Endothelial cell of umbilical vein (primary cell): ENCODE data around the gene TRIM3. TPM values are rescaled to one million over a fixed set of nuclear protein-coding genes. Genes with fewer than 3 reads are reported as not detected.

ENCODE experiments used
- BruUV-seq: library from RNA; stranded (reverse); fragments of 400-500 nt; replicated peaks from 2 replicates; lab custom pipeline; 2021; lab: Mats Ljungman, UMichigan
- CTCF ChIA-PET: fragments of 300-600, 350-600 bp; sonication (Branson Sonifier 250); formaldehyde crosslinking; loops from one replicate; lab custom pipeline; 2021; ENCODE audit warnings: antibody characterized with exemption, inconsistent platforms; lab: Charles Lee
- POLR2A ChIA-PET: fragments of 300-600, 350-600 bp; sonication (Branson Sonifier 250); formaldehyde crosslinking; loops from one replicate; lab custom pipeline; 2021; ENCODE audit warnings: antibody characterized with exemption, inconsistent platforms; lab: Charles Lee
- DNase-seq: peaks from one replicate; pipeline ENCODE4 v3.0.0-alpha.2; 2011; ENCODE audit warnings: low read depth, low spot score
- FAIRE-seq: peaks from 2 replicates; lab custom pipeline; 2011; peaks lifted over from hg19 to GRCh38; lab: Jason Lieb, UNC
- H2AFZ ChIP-seq: 2 replicates; pipeline ENCODE4 v1.6.0; 2012; ENCODE audit warnings: low read depth, low read length, control low read depth, inconsistent platforms
- H3K27ac ChIP-seq: 2 replicates; pipeline ENCODE4 v1.5.1; 2011; ENCODE audit warnings: low read depth, mild to moderate bottlenecking, control low read depth, low read length, moderate library complexity; ENCODE audit not compliant: insufficient read depth
- H3K27me3 ChIP-seq, 2 experiments: 2 replicates each; pipeline versions ENCODE4 v1.6.0 to v1.6.1; 2011; ENCODE audit warnings: low read length in 2 of 2, mixed read lengths in 1 of 2; ENCODE audit not compliant: control insufficient read depth in 2 of 2, insufficient read depth in 2 of 2
- H3K36me3 ChIP-seq, 2 experiments: 2 replicates in 1 of 2; 3 replicates in 1 of 2; pipeline ENCODE4 v1.5.1; 2011; ENCODE audit warnings: low read length in 2 of 2, mild to moderate bottlenecking in 1 of 2, moderate library complexity in 1 of 2; ENCODE audit not compliant: control insufficient read depth in 2 of 2, insufficient read depth in 2 of 2; ENCODE audit errors: extremely low read depth in 1 of 2
- H3K4me1 ChIP-seq: 3 replicates; pipeline ENCODE4 v1.5.1; 2011; ENCODE audit warnings: mild to moderate bottlenecking, low read length; ENCODE audit not compliant: control insufficient read depth, insufficient read depth; ENCODE audit errors: extremely low read depth
- H3K4me2 ChIP-seq: 2 replicates; pipeline ENCODE4 v1.6.1; 2011; ENCODE audit warnings: low read length, control low read depth, mixed read lengths; ENCODE audit not compliant: insufficient read depth
- H3K4me3 ChIP-seq, 3 experiments: fragments of 200-600 bp in 1 of 3; sonication (generic), shearing (Covaris generic) in 1 of 3; replicated peaks in 1 of 3; 2 replicates each; pipeline ENCODE4 v1.5.1; 2011 to 2016; ENCODE audit warnings: control low read depth in 3 of 3, low read length in 3 of 3, mild to moderate bottlenecking in 2 of 3, inconsistent platforms in 1 of 3, low read depth in 1 of 3, moderate library complexity in 1 of 3; ENCODE audit not compliant: insufficient read depth in 1 of 3
- H3K79me2 ChIP-seq: 2 replicates; pipeline ENCODE4 v1.6.0; 2012; ENCODE audit warnings: low read length, inconsistent platforms; ENCODE audit not compliant: control insufficient read depth, insufficient read depth
- H3K9ac ChIP-seq: replicated peaks from 2 replicates; pipeline ENCODE3; 2011; ENCODE audit warnings: low read length, control low read depth; ENCODE audit not compliant: insufficient read depth; ENCODE audit errors: extremely low read depth
- H3K9me1 ChIP-seq: replicated peaks from 3 replicates; pipeline ENCODE4 v1.6.0; 2011; ENCODE audit warnings: mild to moderate bottlenecking, low read length; ENCODE audit not compliant: control insufficient read depth, insufficient read depth; ENCODE audit errors: extremely low read depth
- H3K9me3 ChIP-seq: replicated peaks from 2 replicates; pipeline ENCODE4 v1.5.1; 2012; ENCODE audit warnings: low read length, inconsistent platforms; ENCODE audit not compliant: control insufficient read depth, insufficient read depth
- H4K20me1 ChIP-seq: replicated peaks from 2 replicates; pipeline ENCODE3; 2011; ENCODE audit warnings: mild to moderate bottlenecking, low read length; ENCODE audit not compliant: control insufficient read depth, insufficient read depth; ENCODE audit errors: extremely low read depth
- CTCF ChIP-seq, 2 donors: IDR thresholded peaks; 1 replicate in 1 of 2; 2 replicates in 1 of 2; pipeline ENCODE4 v1.5.1; 2011; ENCODE audit warnings: low read length in 2 of 2, mild to moderate bottlenecking in 2 of 2, moderate library complexity in 2 of 2, control low read depth in 1 of 2, inconsistent platforms in 1 of 2, low read depth in 1 of 2; ENCODE audit not compliant: insufficient read depth in 1 of 2; ENCODE audit errors: extremely low read depth in 1 of 2
- EZH2 ChIP-seq: IDR thresholded peaks from 2 replicates; pipeline ENCODE4 v1.6.1; 2012; ENCODE audit warnings: borderline replicate concordance, low read depth, mild to moderate bottlenecking, moderate library complexity, low read length, inconsistent platforms; ENCODE audit not compliant: severe bottlenecking
- FOS ChIP-seq: IDR thresholded peaks from 2 replicates; pipeline ENCODE4 v1.6.1; 2011; ENCODE audit warnings: mild to moderate bottlenecking, low read length, moderate library complexity, borderline replicate concordance; ENCODE audit not compliant: insufficient read depth
- GATA2 ChIP-seq: IDR thresholded peaks from 2 replicates; pipeline ENCODE4 v1.7.0; 2011; ENCODE audit warnings: low read depth, mild to moderate bottlenecking, moderate library complexity, mixed read lengths, low read length; ENCODE audit not compliant: insufficient read length, insufficient read depth
- JUN ChIP-seq: IDR thresholded peaks from 2 replicates; pipeline ENCODE4 v1.6.1; 2011; ENCODE audit warnings: borderline replicate concordance, low read depth; ENCODE audit not compliant: insufficient read length, insufficient read depth
- MAX ChIP-seq: IDR thresholded peaks from 2 replicates; pipeline ENCODE4 v1.6.1; 2011; ENCODE audit not compliant: insufficient read depth, insufficient read length
- MYC ChIP-seq: IDR thresholded peaks from one replicate; pipeline ENCODE4 v1.6.1; 2011; ENCODE audit warnings: mild to moderate bottlenecking, low read depth, low read length
- POLR2A ChIP-seq: IDR thresholded peaks from 2 replicates; pipeline ENCODE4 v1.6.1; 2012; ENCODE audit warnings: low read depth, mild to moderate bottlenecking, control low read depth, low read length
- POLR2AphosphoS5 ChIP-seq: IDR thresholded peaks from 2 replicates; pipeline ENCODE4 v1.6.1; 2012; ENCODE audit warnings: low read depth, mild to moderate bottlenecking, control low read depth, low read length, moderate library complexity; ENCODE audit not compliant: insufficient read depth
- dilution Hi-C: fragments of 300-500 bp; cut with MboI; formaldehyde crosslinking; loops from one replicate; pipeline ENCODE4 v1.15.0; 2019; ENCODE audit warnings: low sequenced_read_pairs; ENCODE audit not compliant: extremely low pct_ligation_motif_present
- intact Hi-C: fragments of 100-400 bp; cut with micrococcal nuclease; formaldehyde crosslinking; loops from one replicate; pipeline ENCODE4 v1.10.0; 2022
- polyA plus RNA-seq, 4 experiments: library from polyadenylated mRNA; depleted of rRNA in 3 of 4; stranded (reverse) in 3 of 4; unstranded in 1 of 4; fragments of >200 nt; gene quantifications; 2 replicates each; pipeline versions ENCODE4 v1.2.1 to v1.2.3, GENCODE V29; 2011 to 2012; ENCODE audit warnings: missing spikeins in 1 of 4
- total RNA-seq: library from RNA; stranded (reverse); gene quantifications from 2 replicates; pipeline ENCODE4 v1.2.3, GENCODE V29; 2021

Gene TRIM3
- total and polyA plus RNA-seq, 2 donors (not counting 3 experiments of a cell fraction or from before 2014, with no cell fraction given) = 21.8 to 29.2 TPM

- TF ChIP-seq POLR2AphosphoS5 = no peak
- TF ChIP-seq FOS = no peak
- TF ChIP-seq JUN = no peak
- TF ChIP-seq MAX = no peak
- no peak for TF ChIP-seq MYC
- no peak for TF ChIP-seq CTCF (IDR thresholded peaks at IDR 0.05; ENCODE audit: extremely low read depth in 1 of 2, insufficient read depth in 1 of 2, low read depth in 1 of 2, low read length in 2 of 2)
- TF ChIP-seq POLR2A = no peak
- TF ChIP-seq GATA2 = no peak
- no peak for TF ChIP-seq EZH2
- BruUV-seq = no TSS peak
These were observed 9.3 kb upstream of the TRIM3 start for GRCh38 chr11:6483015-6483414.

More at GRCh38 chr11:6483015-6483414, 9.3 kb upstream of the TRIM3 start:
- H3K4me1 ChIP-seq = peaks cover 18% of the 10 kb centered on the region
- H3K9me1 ChIP-seq = no peaks in the 10 kb centered on the region
- intact Hi-C loops (no loop called here), dilution Hi-C loops (no loop called here)
- ChIA-PET CTCF (interaction anchor here (0.9 to 2.6 kb wide), 3 partner anchors 48 to 104 kb away, joined by 3 to 28 read pairs (median 10); partner anchors contain the start of gene SMPD1), POLR2A (no interaction called here)
- peak overlapping the region; percentile 72 for H3K27ac ChIP-seq
- H3K9me3 ChIP-seq = no peaks in the 10 kb centered on the region
- H3K9ac ChIP-seq = no peak overlapping the region
- peak overlapping the region in 1 of 3 experiments; percentile 57 for H3K4me3 ChIP-seq
- peaks cover 36% of the 10 kb centered on the region for H3K79me2 ChIP-seq
- H4K20me1 ChIP-seq = no peaks in the 10 kb centered on the region
- DNase-seq (no peak), FAIRE-seq (no peak)
- peaks cover 5 to 12% of the 10 kb centered on the region in 2 experiments for H3K36me3 ChIP-seq
- no peak overlapping the region for H2AFZ ChIP-seq
- H3K27me3 ChIP-seq = no peaks in the 10 kb centered on the region
- peak overlapping the region; percentile 77 for H3K4me2 ChIP-seq
